HEK293 (cell line): ENCODE measurements around the gene TACC2.

Experiments used
- ATF2 ChIP-seq: fragments of 450-650 bp; formaldehyde crosslinking; IDR thresholded peaks from 2 replicates; pipeline ENCODE4 v1.5.1; 2016; ENCODE audit warnings: missing biosample characterization, missing genetic modification characterization, low read depth
- GFI1B ChIP-seq: fragments of 450-650 bp; formaldehyde crosslinking; IDR thresholded peaks from 2 replicates; pipeline ENCODE4 v1.5.1; 2016; ENCODE audit warnings: missing biosample characterization, missing genetic modification characterization
- GLI4 ChIP-seq: fragments of 450-650 bp; formaldehyde crosslinking; IDR thresholded peaks from 2 replicates; pipeline ENCODE4 v1.5.1; 2016; ENCODE audit warnings: missing biosample characterization, missing genetic modification characterization
- KLF9 ChIP-seq: fragments of 450-650 bp; formaldehyde crosslinking; IDR thresholded peaks from 2 replicates; pipeline ENCODE4 v1.5.1; 2016; ENCODE audit warnings: missing biosample characterization, missing genetic modification characterization, low read depth
- SALL2 ChIP-seq: fragments of 450-650 bp; formaldehyde crosslinking; IDR thresholded peaks from 2 replicates; pipeline ENCODE4 v1.5.0; 2017; ENCODE audit warnings: missing biosample characterization, mild to moderate bottlenecking, missing genetic modification characterization, borderline replicate concordance
- ZBTB21 ChIP-seq: fragments of 450-650 bp; formaldehyde crosslinking; IDR thresholded peaks from 2 replicates; pipeline ENCODE4 v1.5.1; 2017; ENCODE audit warnings: missing biosample characterization, missing genetic modification characterization
- ZBTB7A ChIP-seq: fragments of 450-650 bp; formaldehyde crosslinking; IDR thresholded peaks from 2 replicates; pipeline ENCODE4 v1.5.1; 2016; ENCODE audit warnings: low read depth, missing biosample characterization, missing genetic modification characterization
- ZFP69B ChIP-seq: fragments of 450-650 bp; formaldehyde crosslinking; IDR thresholded peaks from 2 replicates; pipeline ENCODE4 v1.5.1; 2016; ENCODE audit warnings: missing biosample characterization, missing genetic modification characterization
- ZNF112 ChIP-seq: fragments of 450-650 bp; formaldehyde crosslinking; IDR thresholded peaks from 2 replicates; pipeline ENCODE4 v1.5.0; 2017; ENCODE audit warnings: missing biosample characterization, missing genetic modification characterization
- ZNF148 ChIP-seq: fragments of 450-650 bp; formaldehyde crosslinking; IDR thresholded peaks from 2 replicates; pipeline ENCODE4 v1.5.0; 2017; ENCODE audit warnings: missing biosample characterization, missing genetic modification characterization, borderline replicate concordance
- ZNF155 ChIP-seq: fragments of 450-650 bp; formaldehyde crosslinking; IDR thresholded peaks from 2 replicates; pipeline ENCODE4 v1.5.1; 2016; ENCODE audit warnings: missing biosample characterization, missing genetic modification characterization
- ZNF2 ChIP-seq: fragments of 450-650 bp; formaldehyde crosslinking; IDR thresholded peaks from 2 replicates; pipeline ENCODE4 v1.5.1; 2016; ENCODE audit warnings: missing biosample characterization, missing genetic modification characterization
- ZNF239 ChIP-seq: fragments of 450-650 bp; formaldehyde crosslinking; IDR thresholded peaks from 2 replicates; pipeline ENCODE4 v1.5.1; 2016; ENCODE audit warnings: missing biosample characterization, missing genetic modification characterization
- ZNF266 ChIP-seq: fragments of 450-650 bp; formaldehyde crosslinking; IDR thresholded peaks from 2 replicates; pipeline ENCODE4 v1.5.1; 2016; ENCODE audit warnings: missing biosample characterization, missing genetic modification characterization, low read depth
- ZNF398 ChIP-seq: fragments of 450-650 bp; formaldehyde crosslinking; IDR thresholded peaks from 2 replicates; pipeline ENCODE4 v1.5.1; 2017; ENCODE audit warnings: missing biosample characterization, missing genetic modification characterization
- ZNF501 ChIP-seq: fragments of 450-650 bp; formaldehyde crosslinking; IDR thresholded peaks from 2 replicates; pipeline ENCODE4 v1.5.1; 2016; ENCODE audit warnings: missing biosample characterization, missing genetic modification characterization
- ZNF830 ChIP-seq: fragments of 450-650 bp; IDR thresholded peaks from 2 replicates; pipeline ENCODE4 v1.5.0; 2018; ENCODE audit warnings: missing biosample characterization, missing genetic modification characterization, low read depth, mild to moderate bottlenecking, moderate library complexity
- TF ChIP-seq, protein P1 (sequence below): fragments of 450-650 bp; formaldehyde crosslinking; IDR thresholded peaks from 2 replicates; pipeline ENCODE4 v1.5.1; 2016; ENCODE audit warnings: missing biosample characterization, missing genetic modification characterization
- TF ChIP-seq, protein P2 (sequence below): fragments of 450-650 bp; formaldehyde crosslinking; IDR thresholded peaks from 2 replicates; pipeline ENCODE4 v1.5.1; 2016; ENCODE audit warnings: missing biosample characterization, missing genetic modification characterization

The TACC2 gene

GRCh38 chr10:122019414-122019975 is 30.5 kb downstream of the TACC2 start (continued):
- TF ChIP-seq ATF2 (tag by site-specific recombination), result peak; percentile 2; the same call in 1 of the 2 replicates
- TF ChIP-seq ZNF266 (tag by site-specific recombination), result no peak
- no peak for TF ChIP-seq ZNF148 (tag by site-specific recombination)
- TF ChIP-seq GLI4 (tag by site-specific recombination), result no peak
- no peak for TF ChIP-seq ZBTB21 (tag by site-specific recombination)
- TF ChIP-seq SALL2 (tag by site-specific recombination), result no peak
- no peak for TF ChIP-seq GFI1B (tag by site-specific recombination)
- no peak; the same call in 1 of the 2 replicates for TF ChIP-seq ZNF398 (tag by site-specific recombination)
- no peak for TF ChIP-seq ZNF239 (tag by site-specific recombination)
- TF ChIP-seq, protein P1, sequence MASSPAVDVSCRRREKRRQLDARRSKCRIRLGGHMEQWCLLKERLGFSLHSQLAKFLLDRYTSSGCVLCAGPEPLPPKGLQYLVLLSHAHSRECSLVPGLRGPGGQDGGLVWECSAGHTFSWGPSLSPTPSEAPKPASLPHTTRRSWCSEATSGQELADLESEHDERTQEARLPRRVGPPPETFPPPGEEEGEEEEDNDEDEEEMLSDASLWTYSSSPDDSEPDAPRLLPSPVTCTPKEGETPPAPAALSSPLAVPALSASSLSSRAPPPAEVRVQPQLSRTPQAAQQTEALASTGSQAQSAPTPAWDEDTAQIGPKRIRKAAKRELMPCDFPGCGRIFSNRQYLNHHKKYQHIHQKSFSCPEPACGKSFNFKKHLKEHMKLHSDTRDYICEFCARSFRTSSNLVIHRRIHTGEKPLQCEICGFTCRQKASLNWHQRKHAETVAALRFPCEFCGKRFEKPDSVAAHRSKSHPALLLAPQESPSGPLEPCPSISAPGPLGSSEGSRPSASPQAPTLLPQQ, result no peak
- no peak for TF ChIP-seq ZNF2 (tag by site-specific recombination)
- TF ChIP-seq ZFP69B (tag by site-specific recombination), result no peak
- no peak for TF ChIP-seq ZBTB7A (tag by site-specific recombination)
- peak; percentile 32; the same call in 1 of the 2 replicates for TF ChIP-seq ZNF501 (tag by site-specific recombination)
- no peak for TF ChIP-seq KLF9 (tag by site-specific recombination)
- TF ChIP-seq, protein P2, sequence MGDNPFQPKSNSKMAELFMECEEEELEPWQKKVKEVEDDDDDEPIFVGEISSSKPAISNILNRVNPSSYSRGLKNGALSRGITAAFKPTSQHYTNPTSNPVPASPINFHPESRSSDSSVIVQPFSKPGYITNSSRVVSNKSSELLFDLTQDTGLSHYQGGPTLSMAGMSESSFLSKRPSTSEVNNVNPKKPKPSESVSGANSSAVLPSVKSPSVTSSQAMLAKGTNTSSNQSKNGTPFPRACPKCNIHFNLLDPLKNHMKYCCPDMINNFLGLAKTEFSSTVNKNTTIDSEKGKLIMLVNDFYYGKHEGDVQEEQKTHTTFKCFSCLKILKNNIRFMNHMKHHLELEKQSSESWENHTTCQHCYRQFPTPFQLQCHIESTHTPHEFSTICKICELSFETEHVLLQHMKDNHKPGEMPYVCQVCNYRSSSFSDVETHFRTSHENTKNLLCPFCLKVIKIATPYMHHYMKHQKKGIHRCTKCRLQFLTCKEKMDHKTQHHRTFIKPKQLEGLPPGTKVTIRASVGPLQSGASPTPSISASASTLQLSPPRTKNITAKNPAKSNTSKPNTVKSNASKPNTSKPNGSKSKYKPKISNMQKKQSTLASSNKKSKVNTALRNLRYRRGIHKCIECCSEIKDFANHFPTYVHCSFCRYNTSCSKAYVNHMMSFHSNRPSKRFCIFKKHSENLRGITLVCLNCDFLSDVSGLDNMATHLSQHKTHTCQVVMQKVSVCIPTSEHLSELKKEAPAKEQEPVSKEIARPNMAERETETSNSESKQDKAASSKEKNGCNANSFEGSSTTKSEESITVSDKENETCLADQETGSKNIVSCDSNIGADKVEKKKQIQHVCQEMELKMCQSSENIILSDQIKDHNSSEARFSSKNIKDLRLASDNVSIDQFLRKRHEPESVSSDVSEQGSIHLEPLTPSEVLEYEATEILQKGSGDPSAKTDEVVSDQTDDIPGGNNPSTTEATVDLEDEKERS (tag by site-specific recombination), result no peak
- no peak for TF ChIP-seq ZNF155 (tag by site-specific recombination)
- no peak for TF ChIP-seq ZNF112 (tag by site-specific recombination)
- no peak for TF ChIP-seq ZNF830
